ENCODE measurements around the gene CST7. TPM values are rescaled to one million over a fixed set of nuclear protein-coding genes. Genes with fewer than 3 reads are reported as not detected.

The CST7 gene
- total and polyA plus RNA-seq, 2 of the 13 experiments (the other 11 are each of a cell fraction or from before 2014, with no cell fraction given), result not detected

- TF ChIP-seq NAIF1 (CRISPR knock-in tag; IDR thresholded peaks at IDR 0.05; ENCODE audit: borderline replicate concordance), result no peak
- TF ChIP-seq REL (CRISPR knock-in tag; conservative IDR thresholded peaks at IDR 0.05), result no peak
- TF ChIP-seq ZBTB37 (CRISPR knock-in tag; IDR thresholded peaks at IDR 0.05), result peak; percentile 90; the same call in 1 of the 2 replicates
- TF ChIP-seq MYNN (CRISPR knock-in tag; IDR thresholded peaks at IDR 0.05; ENCODE audit: low read depth), result 0 out of 2 replicates have a peak, but pooled peaks have one; percentile 65
- TF ChIP-seq, protein P1, sequence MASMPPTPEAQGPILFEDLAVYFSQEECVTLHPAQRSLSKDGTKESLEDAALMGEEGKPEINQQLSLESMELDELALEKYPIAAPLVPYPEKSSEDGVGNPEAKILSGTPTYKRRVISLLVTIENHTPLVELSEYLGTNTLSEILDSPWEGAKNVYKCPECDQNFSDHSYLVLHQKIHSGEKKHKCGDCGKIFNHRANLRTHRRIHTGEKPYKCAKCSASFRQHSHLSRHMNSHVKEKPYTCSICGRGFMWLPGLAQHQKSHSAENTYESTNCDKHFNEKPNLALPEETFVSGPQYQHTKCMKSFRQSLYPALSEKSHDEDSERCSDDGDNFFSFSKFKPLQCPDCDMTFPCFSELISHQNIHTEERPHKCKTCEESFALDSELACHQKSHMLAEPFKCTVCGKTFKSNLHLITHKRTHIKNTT (CRISPR knock-in tag; IDR thresholded peaks at IDR 0.05), result no peak
- TF ChIP-seq BHLHE40 (IDR thresholded peaks at IDR 0.05; ENCODE audit: low read length), result peak; percentile 69
- TF ChIP-seq NFKB2 (CRISPR knock-in tag; IDR thresholded peaks at IDR 0.05; ENCODE audit: borderline replicate concordance), result peak; percentile 41; the same call in 1 of the 2 replicates
- TF ChIP-seq, protein P2, sequence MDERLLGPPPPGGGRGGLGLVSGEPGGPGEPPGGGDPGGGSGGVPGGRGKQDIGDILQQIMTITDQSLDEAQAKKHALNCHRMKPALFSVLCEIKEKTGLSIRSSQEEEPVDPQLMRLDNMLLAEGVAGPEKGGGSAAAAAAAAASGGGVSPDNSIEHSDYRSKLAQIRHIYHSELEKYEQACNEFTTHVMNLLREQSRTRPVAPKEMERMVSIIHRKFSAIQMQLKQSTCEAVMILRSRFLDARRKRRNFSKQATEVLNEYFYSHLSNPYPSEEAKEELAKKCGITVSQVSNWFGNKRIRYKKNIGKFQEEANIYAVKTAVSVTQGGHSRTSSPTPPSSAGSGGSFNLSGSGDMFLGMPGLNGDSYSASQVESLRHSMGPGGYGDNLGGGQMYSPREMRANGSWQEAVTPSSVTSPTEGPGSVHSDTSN (CRISPR knock-in tag; IDR thresholded peaks at IDR 0.05), result peak; percentile 28; the same call in 1 of the 2 replicates
- no peak for TF ChIP-seq ZSCAN9 (CRISPR knock-in tag; IDR thresholded peaks at IDR 0.05; ENCODE audit: borderline replicate concordance)
- TF ChIP-seq SCMH1 (CRISPR knock-in tag; IDR thresholded peaks at IDR 0.05; ENCODE audit: borderline replicate concordance), result no peak
- TF ChIP-seq XRCC5 (optimal IDR thresholded peaks at IDR 0.05; ENCODE audit: low read length), result peak; percentile 68
- TF ChIP-seq ZNF614 (CRISPR knock-in tag; IDR thresholded peaks at IDR 0.05; ENCODE audit: borderline replicate concordance), result 0 out of 2 replicates have a peak, but pooled peaks have one; percentile 41
- TF ChIP-seq ZNF619 (CRISPR knock-in tag; IDR thresholded peaks at IDR 0.05), result peak; percentile 69; the same call in 1 of the 2 replicates
- TF ChIP-seq THRA (CRISPR knock-in tag; IDR thresholded peaks at IDR 0.05; ENCODE audit: borderline replicate concordance), result peak; percentile 43; the same call in 1 of the 2 replicates
- TF ChIP-seq SMC3 (IDR thresholded peaks at IDR 0.05; ENCODE audit: low read length), result peak; percentile 100
- TF ChIP-seq, protein P3, sequence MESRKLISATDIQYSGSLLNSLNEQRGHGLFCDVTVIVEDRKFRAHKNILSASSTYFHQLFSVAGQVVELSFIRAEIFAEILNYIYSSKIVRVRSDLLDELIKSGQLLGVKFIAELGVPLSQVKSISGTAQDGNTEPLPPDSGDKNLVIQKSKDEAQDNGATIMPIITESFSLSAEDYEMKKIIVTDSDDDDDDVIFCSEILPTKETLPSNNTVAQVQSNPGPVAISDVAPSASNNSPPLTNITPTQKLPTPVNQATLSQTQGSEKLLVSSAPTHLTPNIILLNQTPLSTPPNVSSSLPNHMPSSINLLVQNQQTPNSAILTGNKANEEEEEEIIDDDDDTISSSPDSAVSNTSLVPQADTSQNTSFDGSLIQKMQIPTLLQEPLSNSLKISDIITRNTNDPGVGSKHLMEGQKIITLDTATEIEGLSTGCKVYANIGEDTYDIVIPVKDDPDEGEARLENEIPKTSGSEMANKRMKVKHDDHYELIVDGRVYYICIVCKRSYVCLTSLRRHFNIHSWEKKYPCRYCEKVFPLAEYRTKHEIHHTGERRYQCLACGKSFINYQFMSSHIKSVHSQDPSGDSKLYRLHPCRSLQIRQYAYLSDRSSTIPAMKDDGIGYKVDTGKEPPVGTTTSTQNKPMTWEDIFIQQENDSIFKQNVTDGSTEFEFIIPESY (CRISPR knock-in tag; IDR thresholded peaks at IDR 0.05), result peak; percentile 17; the same call in 1 of the 2 replicates
- TF ChIP-seq ZNF749 (CRISPR knock-in tag; IDR thresholded peaks at IDR 0.05; ENCODE audit: borderline replicate concordance), result no peak
- TF ChIP-seq ZNF574 (CRISPR knock-in tag; IDR thresholded peaks at IDR 0.05), result 0 out of 2 replicates have a peak, but pooled peaks have one; percentile 53
These were observed 45.6 kb downstream of the CST7 start (continued) for GRCh38 chr20:24994470-24995368.

Measured in HepG2 (cell line).